Measurements from ENCODE around the gene TANK.
A peak's percentile ranks its signal among the peaks of the same experiment; 100 is the strongest.
"Not testable (repeated sequence)": the region's sequence is repeated elsewhere in the genome, so short reads cannot be mapped to it uniquely, and the experiment has no call there.

The TANK gene, protein sequence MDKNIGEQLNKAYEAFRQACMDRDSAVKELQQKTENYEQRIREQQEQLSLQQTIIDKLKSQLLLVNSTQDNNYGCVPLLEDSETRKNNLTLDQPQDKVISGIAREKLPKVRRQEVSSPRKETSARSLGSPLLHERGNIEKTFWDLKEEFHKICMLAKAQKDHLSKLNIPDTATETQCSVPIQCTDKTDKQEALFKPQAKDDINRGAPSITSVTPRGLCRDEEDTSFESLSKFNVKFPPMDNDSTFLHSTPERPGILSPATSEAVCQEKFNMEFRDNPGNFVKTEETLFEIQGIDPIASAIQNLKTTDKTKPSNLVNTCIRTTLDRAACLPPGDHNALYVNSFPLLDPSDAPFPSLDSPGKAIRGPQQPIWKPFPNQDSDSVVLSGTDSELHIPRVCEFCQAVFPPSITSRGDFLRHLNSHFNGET

DNA sequence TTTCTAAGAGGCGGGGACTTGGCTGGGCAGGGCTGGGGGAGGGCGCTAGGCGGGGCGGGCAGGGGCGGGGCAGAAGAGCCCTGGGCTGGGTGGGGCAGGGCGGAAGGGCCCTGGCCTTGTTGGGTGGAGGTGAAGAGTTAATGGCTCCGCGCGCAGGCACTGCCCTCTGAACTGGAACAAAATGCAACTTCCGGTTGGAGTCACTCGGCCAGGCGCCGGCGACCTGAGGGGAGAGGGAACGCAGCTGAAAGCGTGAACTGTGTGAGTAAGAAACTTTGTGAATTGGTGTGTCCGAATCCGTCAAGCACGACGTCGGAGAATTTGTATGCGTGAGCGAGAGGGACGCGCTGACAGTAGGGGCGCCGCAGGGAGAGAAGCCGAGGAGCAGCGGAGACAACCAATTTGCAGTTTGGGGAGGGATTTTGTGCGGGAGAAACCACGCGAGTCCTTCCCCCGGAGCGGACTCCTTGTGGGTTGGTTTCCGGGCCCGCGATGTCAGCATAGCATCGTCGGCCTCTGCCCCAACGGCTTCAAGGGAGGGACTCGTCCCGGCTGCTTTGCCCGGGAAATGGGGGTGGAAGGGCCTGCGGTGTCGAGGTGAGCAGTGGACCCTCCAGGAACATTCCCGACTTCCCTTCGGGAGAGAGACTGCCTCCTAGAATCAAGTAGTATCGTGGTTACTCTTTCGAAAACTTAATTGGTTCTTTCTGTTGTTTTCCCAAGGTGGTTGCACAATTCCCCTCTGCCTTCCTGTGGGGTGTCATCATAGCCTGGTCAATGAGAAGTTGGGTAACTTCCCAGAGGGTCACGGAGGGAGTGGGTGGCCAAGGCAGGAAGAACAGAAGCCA, at the start of gene TANK:
Gene TANK (plus strand): TSS at position 203 of the 848 bp plus-strand sequence. CDS start 19,235 bp downstream, outside the sequence.
- DNase-seq (ENCODE audit: low spot score), result peak; percentile 94

DNA sequence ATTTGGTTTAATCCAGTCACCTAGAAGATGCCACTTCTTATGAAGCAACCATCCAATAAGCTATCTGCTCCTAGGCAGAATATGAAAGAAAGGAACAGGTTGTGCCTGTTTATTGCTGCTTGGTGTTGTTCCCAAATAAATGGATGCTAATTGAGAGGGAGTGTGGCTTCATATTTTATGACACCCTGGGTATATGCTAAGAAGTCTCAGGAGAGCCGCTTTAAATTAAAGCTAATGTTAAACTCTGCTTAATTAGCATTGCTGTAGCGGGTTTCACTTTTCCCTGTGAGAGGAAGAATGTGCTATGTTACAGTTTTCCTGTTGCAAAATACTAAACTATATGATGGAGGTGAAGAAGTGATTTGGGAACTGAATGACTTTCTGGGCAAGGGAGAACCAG, 48.7 kb upstream of the TANK start:
- DNase-seq (ENCODE audit: low spot score), result no peak

DNA sequence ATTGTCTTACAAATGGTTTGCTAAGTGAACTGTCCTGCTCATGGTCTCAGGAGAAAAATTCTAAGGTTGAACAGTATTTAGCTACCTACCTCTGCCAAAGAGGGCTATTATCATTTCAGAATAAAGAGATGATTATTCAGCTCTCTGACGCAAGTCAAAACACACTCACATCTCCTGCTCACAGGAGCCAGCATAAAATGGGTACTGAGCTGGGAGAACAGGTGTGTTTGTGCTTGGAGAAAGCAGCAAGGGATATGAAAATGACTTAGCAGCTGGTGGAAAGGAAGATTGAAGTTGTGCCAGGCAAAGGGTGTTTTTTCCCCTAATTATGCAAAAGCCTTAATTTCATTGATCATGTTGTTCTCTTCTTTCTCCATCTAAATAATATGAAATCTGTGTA, 47.3 kb upstream of the TANK start:
- no peak for DNase-seq (ENCODE audit: low spot score)

DNA sequence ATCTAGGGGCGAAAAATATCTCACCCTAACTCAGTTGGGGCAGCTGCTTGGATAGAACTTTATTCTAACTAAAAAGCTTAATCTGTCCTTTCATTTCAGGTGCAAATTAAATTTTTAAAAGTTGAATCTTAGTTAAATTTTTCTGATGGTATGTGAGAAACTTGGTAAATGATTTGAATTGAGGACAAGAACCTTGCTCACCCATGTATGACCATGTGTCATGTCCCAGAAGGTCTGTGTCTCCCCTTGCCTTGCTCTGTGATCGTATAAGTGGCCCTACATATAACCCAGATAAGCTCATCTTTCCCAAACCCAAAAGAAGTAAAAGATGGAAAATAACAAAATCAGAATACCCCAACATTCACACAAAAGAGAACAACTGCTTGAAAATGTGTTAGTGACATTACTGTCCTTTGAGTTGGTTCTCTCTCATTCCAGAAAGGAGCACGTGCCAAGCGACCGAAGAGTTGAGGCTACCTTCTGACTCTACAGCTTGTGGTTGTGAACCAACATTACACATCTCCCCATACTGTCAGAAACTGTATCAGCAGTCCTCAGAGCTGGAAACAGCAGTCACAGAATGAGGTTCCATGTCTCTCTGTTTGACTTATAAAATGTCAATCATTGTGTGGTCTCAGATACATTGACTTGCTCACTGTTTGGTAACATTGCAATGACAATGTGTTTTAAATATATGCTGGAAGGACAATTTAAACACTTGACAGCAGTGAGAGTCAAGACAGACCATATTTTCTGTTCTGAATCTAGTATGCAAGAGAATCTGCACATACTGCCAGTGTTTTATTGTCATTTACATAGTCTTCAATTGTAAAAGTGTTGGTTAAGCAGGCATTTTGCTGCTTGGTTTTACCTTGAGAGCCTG, 46.3 kb upstream of the TANK start:
- no peak for DNase-seq (ENCODE audit: low spot score)

DNA sequence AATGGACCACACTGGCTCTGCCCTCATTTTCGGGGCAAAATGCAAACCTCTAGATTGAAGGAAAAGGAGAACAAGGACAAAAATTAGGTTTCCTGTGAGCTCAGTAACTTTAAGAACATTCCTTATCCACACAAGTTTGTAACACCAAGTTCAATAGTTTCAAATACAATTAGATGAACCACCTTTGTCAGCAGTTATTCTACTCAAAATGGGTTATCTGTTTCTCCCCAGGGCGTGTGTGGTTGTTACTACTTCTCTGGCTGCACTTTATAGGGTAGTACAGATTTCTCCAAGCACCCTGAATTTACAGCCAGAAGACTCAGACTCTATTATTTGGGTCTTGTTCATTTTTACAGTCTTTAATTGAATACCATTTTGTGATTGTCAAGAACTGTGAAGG, 45.0 kb upstream of the TANK start:
- no peak for DNase-seq (ENCODE audit: low spot score)

DNA sequence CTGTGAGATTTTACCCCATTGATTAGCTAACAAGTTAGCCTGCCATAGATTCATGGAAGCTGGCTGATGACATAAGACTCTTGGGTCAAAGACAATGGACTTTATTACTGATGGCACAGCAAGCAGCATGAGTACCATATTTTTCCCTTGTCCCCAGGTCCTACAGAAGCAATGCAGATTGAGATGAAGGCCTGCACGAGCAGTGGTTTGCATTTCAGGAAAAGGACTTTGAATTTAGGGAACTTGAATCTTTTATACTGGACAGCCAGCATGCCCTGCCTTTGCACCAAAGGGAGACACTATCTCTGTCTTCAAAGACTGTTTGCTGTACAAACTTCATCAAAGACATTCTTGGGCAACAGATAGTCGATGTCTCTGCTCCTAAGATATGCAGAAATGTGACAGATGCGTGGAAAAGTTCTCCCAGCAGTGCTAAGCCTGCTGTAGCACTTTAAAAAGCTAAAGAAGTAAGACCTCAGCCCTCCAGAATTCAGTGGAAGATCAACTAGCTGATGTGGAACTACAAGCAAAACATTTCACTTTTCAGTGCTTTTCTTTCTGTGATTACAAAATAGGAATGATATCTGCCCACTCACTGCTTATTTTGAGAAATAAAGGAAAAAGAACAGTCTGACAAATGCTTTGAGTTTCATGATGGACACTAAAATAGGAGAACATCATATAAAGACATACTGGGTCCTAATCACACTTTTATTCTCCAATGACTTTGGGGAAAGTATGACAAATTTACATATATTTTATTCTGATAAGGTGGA, 44.4 kb upstream of the TANK start:
- DNase-seq (ENCODE audit: low spot score), result no peak

DNA sequence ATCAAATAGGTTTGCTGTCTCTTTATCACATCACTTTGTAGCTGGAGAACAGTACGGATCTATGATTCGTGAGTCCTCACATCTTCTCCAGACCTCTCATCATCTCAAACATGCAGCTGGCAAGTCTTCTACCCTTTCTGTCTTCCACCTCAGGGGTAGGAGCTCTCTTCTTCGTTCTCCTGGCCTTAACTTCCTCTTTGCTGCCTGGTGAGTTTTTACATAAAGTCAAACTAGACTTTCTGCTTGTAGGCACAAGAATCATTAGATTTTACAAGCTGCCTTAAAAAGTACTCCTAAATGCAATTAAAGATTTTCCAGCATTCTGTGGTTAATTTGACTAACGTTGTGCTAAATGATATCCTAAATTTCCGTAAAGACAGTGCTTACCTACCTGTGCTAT, 43.7 kb upstream of the TANK start:
- no peak for DNase-seq (ENCODE audit: low spot score)

DNA sequence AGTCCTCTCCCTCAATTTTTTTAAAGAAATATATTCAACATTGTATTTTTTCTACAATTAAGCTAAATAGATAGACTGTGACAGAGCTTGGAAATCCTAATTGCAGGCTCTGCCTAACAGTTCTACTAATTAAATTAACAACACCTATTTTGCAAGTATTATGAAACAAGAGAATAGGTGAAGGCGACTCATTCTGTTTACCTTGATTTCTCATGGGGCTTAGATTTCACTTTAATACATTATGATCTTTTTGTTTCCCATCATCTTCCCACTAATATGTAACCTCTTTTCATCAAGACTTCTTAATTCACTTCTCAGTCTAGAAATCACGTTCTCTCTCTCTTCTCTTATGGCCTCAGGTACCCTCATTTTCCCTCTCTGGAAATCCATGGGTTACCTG, 42.7 kb upstream of the TANK start:
- DNase-seq (ENCODE audit: low spot score), result no peak

DNA sequence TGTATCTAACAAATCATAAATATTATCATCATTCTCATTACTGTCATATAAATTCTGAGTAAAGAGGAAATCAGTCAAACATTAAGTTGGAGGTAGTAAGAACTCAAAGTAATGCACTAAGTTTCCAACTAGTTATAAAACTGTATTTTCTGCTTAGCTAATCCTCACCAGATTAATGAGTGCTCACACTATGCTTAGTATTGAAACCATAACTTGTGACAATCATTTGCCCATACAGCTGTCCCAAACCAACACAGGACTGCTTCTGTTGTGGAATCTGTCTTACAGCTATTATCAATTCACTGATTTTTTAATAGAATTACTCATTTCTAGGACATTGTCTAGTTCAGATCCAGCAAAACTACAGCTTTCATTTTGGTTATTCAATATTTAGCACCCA, 41.5 kb upstream of the TANK start:
- no peak for DNase-seq (ENCODE audit: low spot score)

DNA sequence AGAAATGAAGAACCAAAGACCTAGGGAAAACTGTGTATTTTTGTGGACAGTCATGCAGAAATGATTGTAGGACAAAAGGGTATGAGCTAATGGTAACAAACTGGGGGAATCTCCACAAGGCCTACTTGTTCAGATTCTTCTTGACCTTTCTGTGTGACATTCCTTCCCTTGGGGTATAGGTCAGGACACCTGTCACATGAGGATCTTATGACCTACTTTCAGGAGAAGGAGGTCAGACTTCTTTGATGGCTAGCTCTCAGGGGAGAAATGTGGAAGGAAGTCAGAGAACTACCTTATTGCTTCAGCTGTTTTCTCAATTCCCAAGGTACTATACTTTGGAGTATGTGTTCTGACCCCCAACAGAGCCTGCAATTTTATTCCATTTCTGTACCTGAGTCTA, 40.7 kb upstream of the TANK start:
- DNase-seq (ENCODE audit: low spot score), result no peak

DNA sequence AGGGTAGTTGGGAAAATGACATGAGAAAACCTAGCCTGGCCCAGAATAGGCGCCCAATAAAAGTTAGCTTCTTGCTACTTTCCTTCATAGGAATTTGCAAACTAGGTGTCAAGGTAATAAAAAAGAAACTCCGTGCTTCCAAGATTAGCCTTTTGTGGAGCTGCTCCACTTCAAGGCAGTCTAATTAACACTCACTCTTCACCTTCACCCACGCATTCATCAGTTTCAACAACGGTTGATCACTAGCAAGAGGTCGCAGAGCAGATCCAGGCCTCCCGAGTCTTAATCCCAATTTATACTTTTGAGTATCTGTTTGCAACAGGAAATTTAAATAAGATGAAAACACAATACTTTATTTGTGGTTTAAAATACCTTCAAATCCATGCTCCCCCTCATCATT, 39.5 kb upstream of the TANK start:
- DNase-seq (ENCODE audit: low spot score), result no peak

DNA sequence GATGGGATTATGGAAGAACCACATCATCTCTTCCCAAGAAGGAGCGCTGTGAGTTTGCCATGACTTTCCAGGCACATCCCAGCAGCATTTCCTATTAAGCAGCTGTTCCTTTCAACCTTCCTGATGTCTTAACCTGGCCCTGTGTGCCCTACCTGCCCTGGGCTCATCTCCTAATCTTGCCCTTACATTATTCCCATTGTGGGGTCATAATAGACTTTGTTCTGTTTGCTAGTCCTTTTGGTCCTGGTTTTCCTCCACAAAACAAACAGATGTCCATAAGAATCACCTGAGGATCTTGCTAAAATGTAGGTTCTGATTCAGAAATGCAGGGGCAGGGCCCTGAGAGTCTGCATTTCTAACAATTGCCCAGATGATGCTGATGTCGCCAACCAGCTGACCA, 38.6 kb upstream of the TANK start:
- DNase-seq (ENCODE audit: low spot score), result no peak

DNA sequence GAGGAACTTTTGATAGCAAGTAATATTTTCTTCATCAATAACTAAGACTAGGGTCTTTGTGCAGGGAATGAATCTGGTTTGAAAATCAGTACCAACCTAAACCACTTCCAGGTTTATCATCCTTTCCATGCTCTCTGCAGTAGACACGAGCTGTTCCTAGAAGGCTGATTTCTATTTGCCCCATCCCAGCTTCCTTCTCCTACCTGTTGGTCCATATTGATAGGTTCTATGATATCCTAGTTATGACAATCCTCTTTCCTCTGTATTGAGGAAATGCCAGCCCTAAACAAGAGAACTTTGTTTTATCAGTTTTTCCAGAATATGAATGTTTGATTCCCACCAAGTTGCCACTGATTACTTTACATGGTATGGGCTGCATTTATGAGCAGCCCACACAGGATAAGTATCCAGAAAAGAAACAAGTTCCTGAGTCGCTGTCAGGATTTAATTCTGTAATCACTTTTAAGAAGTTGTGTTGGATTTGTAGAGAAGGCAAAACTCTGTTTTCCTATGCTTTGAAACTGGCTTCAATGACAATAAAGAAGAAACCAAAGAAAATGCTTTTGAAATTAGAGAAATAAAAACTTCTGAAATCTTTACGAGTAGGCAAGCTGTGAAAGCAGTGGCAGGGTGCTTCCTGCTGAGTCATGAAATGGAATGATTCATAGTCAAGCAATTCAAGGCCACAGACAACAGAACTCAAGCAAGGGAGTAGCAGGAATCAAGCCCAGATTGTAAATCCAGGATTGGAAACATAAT, 37.3 kb upstream of the TANK start:
- peak; percentile 81 for DNase-seq (ENCODE audit: low spot score)

DNA sequence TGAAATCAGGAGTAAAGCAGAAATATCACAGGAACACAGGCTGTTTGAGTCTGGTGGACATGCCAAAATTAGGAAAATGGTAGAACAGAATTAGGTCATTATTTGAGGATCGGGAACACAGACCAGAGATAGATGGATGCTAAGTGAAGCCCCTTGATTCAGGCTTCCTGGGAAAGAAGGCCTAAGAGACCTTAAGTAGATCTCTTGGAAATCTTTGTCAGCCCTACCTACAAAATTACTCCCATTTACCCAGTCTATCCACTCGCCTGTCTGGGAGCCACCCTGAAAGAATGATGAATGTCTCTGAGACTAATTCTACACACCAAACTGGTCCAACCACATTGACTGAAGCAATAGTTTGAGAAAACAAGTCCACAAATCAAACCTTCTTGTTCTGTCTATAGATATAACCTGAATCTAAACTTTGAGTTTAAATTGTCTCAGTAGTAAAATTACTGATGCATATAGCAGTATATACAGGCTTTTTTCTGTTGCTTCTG, 36.6 kb upstream of the TANK start:
- DNase-seq (ENCODE audit: low spot score), result no peak

DNA sequence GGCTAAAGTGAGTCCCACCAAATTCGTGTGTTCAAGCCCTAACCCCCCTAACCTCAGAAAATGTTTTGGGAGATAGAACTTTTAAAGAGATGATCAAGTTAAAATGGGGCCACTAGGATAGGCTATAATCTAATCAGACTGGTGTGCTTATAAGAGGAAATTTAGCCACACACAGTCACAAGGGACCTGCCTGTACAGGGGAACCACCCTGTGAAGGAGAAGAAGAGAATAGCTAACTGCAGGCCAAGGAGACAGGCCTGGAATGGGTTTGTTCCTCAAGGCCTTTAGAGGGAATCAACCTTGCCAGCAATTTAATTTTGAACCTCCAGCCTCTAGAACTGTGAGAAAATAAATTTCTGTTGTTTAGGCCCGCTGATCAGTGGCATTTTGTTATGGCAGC, 36.0 kb upstream of the TANK start:
- no peak for DNase-seq (ENCODE audit: low spot score)

DNA sequence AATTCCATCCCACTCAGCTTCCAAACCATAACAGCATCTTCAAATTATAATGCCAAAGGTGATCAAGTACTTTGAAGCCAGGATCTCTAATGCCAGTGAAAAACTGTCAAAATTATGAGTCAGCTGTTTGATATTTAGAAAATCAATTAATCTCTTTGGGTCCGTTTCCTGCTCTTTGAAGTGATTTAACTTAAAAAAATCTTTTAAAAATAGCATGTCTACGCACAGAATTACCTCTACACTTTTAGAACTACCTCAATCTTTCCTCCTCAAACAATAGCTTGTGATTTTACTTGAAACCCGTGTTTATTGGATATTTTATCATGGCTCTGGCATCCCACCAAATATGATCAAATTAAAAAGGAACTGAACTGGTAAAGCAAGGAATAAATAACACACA, 31.3 kb upstream of the TANK start:
- no peak for DNase-seq (ENCODE audit: low spot score)

DNA sequence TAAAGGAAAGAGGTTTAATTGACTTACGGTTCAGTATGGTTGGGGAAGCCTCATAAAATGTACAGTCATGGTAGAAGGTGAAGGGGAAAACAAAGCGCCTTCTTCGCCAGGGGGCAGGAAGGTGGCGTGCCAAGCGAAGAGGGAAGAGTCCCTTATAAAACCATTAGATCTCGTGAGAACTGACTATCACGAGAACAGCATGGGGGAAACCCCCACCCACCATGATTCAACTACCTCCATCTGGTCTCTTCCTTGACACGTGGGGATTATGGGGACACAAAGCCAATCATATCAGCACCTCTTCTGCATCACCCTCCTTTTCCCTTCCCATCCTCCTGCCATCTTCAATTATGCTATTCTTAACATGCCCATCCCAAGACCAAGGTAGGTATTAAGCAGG, 29.9 kb upstream of the TANK start:
- no peak for DNase-seq (ENCODE audit: low spot score)

DNA sequence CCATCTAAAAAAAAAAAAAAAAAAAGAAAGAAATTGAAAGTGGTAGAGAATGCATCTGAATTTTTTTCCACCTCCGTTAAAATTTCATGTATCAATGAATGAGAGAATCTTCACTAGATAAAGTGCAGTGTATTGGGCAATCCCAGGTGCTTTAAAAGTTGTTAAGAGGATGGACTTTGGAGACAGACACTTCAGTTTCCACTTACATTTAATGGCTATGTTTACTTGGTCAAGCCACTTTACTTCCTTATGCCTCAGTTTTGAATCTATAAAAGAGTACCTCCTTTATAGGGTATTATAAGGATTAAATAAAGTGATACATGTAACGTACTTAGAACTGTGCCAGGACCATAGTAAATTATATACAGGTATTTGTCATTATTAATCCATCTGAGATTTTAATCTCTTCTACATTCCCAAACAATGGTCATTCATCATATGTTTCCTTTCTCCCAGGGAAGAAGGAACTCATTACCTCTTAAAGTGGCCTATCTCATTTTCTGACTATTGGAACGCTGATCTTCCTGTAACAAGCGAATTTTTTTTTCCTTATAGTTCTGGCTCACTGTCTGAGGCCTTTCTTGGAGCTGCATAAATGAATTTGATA, 29.1 kb upstream of the TANK start:
- DNase-seq (ENCODE audit: low spot score), result no peak

DNA sequence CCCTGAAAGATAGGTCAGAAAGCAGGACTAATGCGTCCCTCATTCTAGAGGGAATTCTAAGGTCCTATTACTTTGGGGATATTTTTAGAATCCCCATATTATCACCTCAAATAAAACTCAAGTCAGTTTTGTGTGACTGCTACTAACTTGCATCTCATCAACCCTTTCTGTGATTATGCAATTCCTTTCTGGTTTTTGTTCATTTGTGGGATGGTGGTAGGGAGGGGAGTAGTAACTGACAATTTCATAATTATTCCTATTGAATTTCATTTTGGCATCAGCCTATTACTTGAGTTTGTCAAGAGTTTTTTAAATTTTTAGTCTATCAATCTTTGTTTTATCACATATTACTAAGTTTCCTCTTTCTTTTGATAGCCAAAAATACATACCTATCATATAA, 28.4 kb upstream of the TANK start:
- DNase-seq (ENCODE audit: low spot score), result no peak

DNA sequence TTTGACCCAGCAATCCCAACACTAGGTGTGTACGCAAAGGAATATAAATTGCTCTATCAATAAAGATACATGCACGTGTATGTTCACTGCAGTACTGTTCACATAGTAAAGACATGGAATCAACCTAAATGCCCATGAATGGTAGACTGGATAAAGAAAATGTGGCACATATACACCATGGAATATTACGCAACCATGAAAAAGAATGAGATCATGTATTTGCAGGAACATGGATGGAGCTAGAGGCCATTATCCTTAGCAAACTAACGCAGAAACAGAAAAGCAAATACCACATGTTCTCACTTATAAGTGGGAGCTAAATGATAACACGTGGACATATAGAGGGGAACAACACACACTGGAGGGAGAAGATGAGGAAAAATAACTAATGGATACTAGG, 27.8 kb upstream of the TANK start:
- not testable (repeated sequence) for DNase-seq (ENCODE audit: low spot score)

All from Ammon's horn (tissue), 1 donor.